BLaER1 treated with 17β-estradiol and CSF1 and Interleukin-3, amounts not matched to agents 10 nM and 100 nM (cell line): Measurements from ENCODE around the gene ETNPPL.
A peak's percentile ranks its signal among the peaks of the same experiment; 100 is the strongest.
"Not testable (repeated sequence)": the region's sequence is repeated elsewhere in the genome, so short reads cannot be mapped to it uniquely, and the experiment has no call there.

Source experiments
- H3K27ac ChIP-seq, 11 experiments: shearing (Covaris generic); formaldehyde crosslinking; 2 replicates each; pipeline ENCODE4 v1.8.1; 2022
- H3K27me3 ChIP-seq, 11 experiments: shearing (Covaris generic); formaldehyde crosslinking; 2 replicates each; pipeline ENCODE4 v1.8.1; 2022
- H3K36me3 ChIP-seq, 11 experiments: shearing (Covaris generic); formaldehyde crosslinking; 2 replicates each; pipeline ENCODE4 v1.8.1; 2022
- H3K4me1 ChIP-seq, 10 experiments: shearing (Covaris generic); formaldehyde crosslinking; 2 replicates each; pipeline ENCODE4 v1.8.1; 2022
- H3K4me2 ChIP-seq, 11 experiments: shearing (Covaris generic); formaldehyde crosslinking; 2 replicates each; pipeline ENCODE4 v1.8.1; 2022
- H3K4me3 ChIP-seq, 10 experiments: shearing (Covaris generic); formaldehyde crosslinking; 2 replicates each; pipeline ENCODE4 v1.8.1; 2022
- H3K9ac ChIP-seq, 11 experiments: shearing (Covaris generic); formaldehyde crosslinking; 2 replicates each; pipeline ENCODE4 v1.8.1; 2022
- H3K9me3 ChIP-seq, 11 experiments: shearing (Covaris generic); formaldehyde crosslinking; replicated peaks in 1 of 11; 2 replicates each; pipeline ENCODE4 v1.8.1; 2022
- H4K20me1 ChIP-seq, 11 experiments: shearing (Covaris generic); formaldehyde crosslinking; 2 replicates each; pipeline ENCODE4 v1.8.1; 2022
- Cebpa-rat ChIP-seq, 11 experiments: shearing (Covaris generic); IDR thresholded peaks; 2 replicates each; pipeline ENCODE4 v1.8.1; 2022

The ETNPPL gene

GRCh38 chr4:108742451-108743420 is 20.1 kb downstream of the ETNPPL start:
- Histone ChIP-seq H3K4me1 (no peaks in the 10 kb centered on the region), H3K9me3 (no peaks in the 10 kb centered on the region), H3K27ac (no peak overlapping the region), H3K4me2 (no peak overlapping the region), H4K20me1 (no peaks in the 10 kb centered on the region), H3K9ac (no peak overlapping the region), H3K36me3 (no peaks in the 10 kb centered on the region), H3K4me3 (no peak overlapping the region), H3K27me3 (no peaks in the 10 kb centered on the region)
- no peak for TF ChIP-seq Cebpa-rat (IDR thresholded peaks at IDR 0.05)

GRCh38 chr4:108738003-108738706 is 24.7 kb downstream of the ETNPPL start:
- no peaks in the 10 kb centered on the region for H3K36me3 ChIP-seq
- H3K27me3 ChIP-seq: no peaks in the 10 kb centered on the region
- no peak overlapping the region for H3K4me2 ChIP-seq
- TF ChIP-seq Cebpa-rat (IDR thresholded peaks at IDR 0.05): no peak
- no peaks in the 10 kb centered on the region for H4K20me1 ChIP-seq
- H3K9me3 ChIP-seq: no peaks in the 10 kb centered on the region
- no peak overlapping the region for H3K4me3 ChIP-seq
- no peaks in the 10 kb centered on the region for H3K4me1 ChIP-seq
- no peak overlapping the region for H3K9ac ChIP-seq
- no peak overlapping the region for H3K27ac ChIP-seq

- Histone ChIP-seq H3K4me3 (no peak overlapping the region), H3K4me1 (no peaks in the 10 kb centered on the region), H3K36me3 (no peaks in the 10 kb centered on the region), H4K20me1 (no peaks in the 10 kb centered on the region), H3K9me3 (peaks cover 24 to 34% (median 34%) of the 10 kb centered on the region in 11 experiments), H3K27me3 (no peaks in the 10 kb centered on the region), H3K4me2 (no peak overlapping the region), H3K9ac (no peak overlapping the region), H3K27ac (no peak overlapping the region)
- no peak for TF ChIP-seq Cebpa-rat (IDR thresholded peaks at IDR 0.05)
These were observed 31.8 kb downstream of the ETNPPL start for GRCh38 chr4:108731006-108731405.

- H3K36me3 ChIP-seq: no peaks in the 10 kb centered on the region
- H3K27me3 ChIP-seq: no peaks in the 10 kb centered on the region
- no peak overlapping the region for H3K27ac ChIP-seq
These were observed 32.3 kb downstream of the ETNPPL start for GRCh38 chr4:108730579-108730978.

GRCh38 chr4:108729731-108730130 is 33.1 kb downstream of the ETNPPL start:
- Histone ChIP-seq H3K9ac (no peak overlapping the region), H3K27ac (no peak overlapping the region), H3K27me3 (no peaks in the 10 kb centered on the region), H3K4me2 (no peak overlapping the region), H4K20me1 (no peaks in the 10 kb centered on the region), H3K36me3 (no peaks in the 10 kb centered on the region), H3K4me1 (no peaks in the 10 kb centered on the region), H3K9me3 (peaks cover 37 to 47% (median 47%) of the 10 kb centered on the region in 11 experiments), H3K4me3 (no peak overlapping the region)
- TF ChIP-seq Cebpa-rat (IDR thresholded peaks at IDR 0.05): no peak

More at GRCh38 chr4:108730579-108730978, 32.3 kb downstream of the ETNPPL start:
- Histone ChIP-seq H3K4me2 (no peak overlapping the region), H4K20me1 (no peaks in the 10 kb centered on the region), H3K4me1 (no peaks in the 10 kb centered on the region), H3K9ac (no peak overlapping the region), H3K9me3 (peaks cover 28 to 39% (median 38%) of the 10 kb centered on the region in 11 experiments), H3K4me3 (no peak overlapping the region)
- TF ChIP-seq Cebpa-rat (IDR thresholded peaks at IDR 0.05): no peak

DNA sequence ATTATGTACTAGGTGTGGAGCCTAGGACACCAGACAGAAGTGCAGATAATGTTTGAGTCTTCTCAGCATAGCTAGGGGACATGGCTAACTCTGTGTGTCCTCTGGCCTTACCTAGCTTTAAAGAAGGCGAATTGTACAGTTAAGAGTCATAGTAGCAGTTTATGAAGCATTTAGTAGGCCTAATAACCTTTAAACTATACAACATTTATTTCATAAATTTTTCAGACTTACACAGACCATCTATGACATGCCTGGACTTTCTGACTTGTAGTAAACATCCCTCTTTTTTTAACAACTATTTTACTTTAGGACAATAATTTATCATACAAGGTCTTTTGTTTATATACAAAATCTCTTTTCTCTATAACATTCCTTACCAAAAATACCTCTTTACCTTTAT is 37.4 kb downstream of the ETNPPL start:
- Histone ChIP-seq H4K20me1 (no peaks in the 10 kb centered on the region), H3K4me1 (no peaks in the 10 kb centered on the region), H3K4me2 (no peak overlapping the region), H3K36me3 (no peaks in the 10 kb centered on the region), H3K9me3 (peaks cover 53 to 70% (median 62%) of the 10 kb centered on the region in 11 experiments), H3K27ac (no peak overlapping the region), H3K9ac (no peak overlapping the region), H3K4me3 (no peak overlapping the region), H3K27me3 (no peaks in the 10 kb centered on the region)
- TF ChIP-seq Cebpa-rat (IDR thresholded peaks at IDR 0.05): no peak

GRCh38 chr4:108717386-108717785 is 45.5 kb downstream of the ETNPPL start:
- Histone ChIP-seq H4K20me1 (no peaks in the 10 kb centered on the region), H3K4me1 (peaks cover 0 to 9% (median 0%) of the 10 kb centered on the region in 10 experiments; a peak in 5 of 20 replicates), H3K4me3 (no peak overlapping the region), H3K36me3 (no peaks in the 10 kb centered on the region), H3K27me3 (no peaks in the 10 kb centered on the region), H3K9ac (no peak overlapping the region), H3K4me2 (peak overlapping the region in 3 of 11 experiments; percentile 21 to 45 (median 39); a peak in 3 of 22 replicates), H3K9me3 (peaks cover 0 to 9% (median 6%) of the 10 kb centered on the region in 11 experiments; a peak in 8 of 22 replicates), H3K27ac (no peak overlapping the region)
- TF ChIP-seq Cebpa-rat (IDR thresholded peaks at IDR 0.05): no peak

DNA sequence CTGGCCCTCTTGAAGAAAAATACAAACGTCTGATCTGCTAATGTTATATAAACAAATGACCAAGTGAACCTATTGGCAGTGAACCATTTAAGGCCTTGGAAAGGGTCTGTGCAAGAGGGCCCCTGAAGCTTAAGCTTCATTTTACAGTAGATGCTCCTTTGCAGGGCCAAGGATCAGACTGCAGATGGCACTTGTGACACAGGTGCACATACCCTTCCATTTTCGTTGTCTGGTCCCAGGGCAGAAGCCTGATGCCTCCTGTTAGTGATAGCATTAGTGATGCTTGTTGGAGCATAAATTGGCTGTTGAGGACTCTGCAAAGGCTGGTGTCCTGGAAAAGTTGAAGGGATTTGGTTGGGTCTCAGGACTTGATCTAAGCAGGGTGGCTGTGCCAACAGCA is 46.5 kb downstream of the ETNPPL start:
- peaks cover 0 to 9% (median 0%) of the 10 kb centered on the region in 10 experiments; a peak in 5 of 20 replicates for H3K4me1 ChIP-seq
- no peak overlapping the region for H3K4me3 ChIP-seq
- TF ChIP-seq Cebpa-rat (IDR thresholded peaks at IDR 0.05): no peak
- no peaks in the 10 kb centered on the region for H3K36me3 ChIP-seq
- no peak overlapping the region for H3K27ac ChIP-seq
- H3K9ac ChIP-seq: no peak overlapping the region
- no peaks in the 10 kb centered on the region for H3K9me3 ChIP-seq
- no peaks in the 10 kb centered on the region for H4K20me1 ChIP-seq
- H3K4me2 ChIP-seq: no peak overlapping the region
- H3K27me3 ChIP-seq: no peaks in the 10 kb centered on the region

DNA sequence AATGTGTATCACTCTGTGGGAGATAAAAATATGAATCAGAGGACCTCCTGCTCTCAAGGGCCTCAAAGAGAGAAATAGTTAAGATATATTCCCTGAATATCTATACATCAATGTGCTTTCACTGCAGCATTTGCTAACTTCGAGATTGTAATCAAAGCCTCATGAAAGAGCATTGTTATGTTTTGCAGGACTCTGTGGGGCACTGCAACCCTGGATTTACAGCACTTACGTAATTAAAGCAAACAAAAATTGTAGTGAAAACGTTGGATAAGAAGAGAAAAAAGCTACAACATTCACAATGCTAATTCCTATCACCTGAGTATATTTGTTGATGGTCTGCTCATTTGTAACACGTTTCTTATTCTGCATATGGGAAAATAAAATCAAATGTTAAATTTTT is 48.0 kb downstream of the ETNPPL start:
- no peaks in the 10 kb centered on the region for H4K20me1 ChIP-seq
- H3K36me3 ChIP-seq: no peaks in the 10 kb centered on the region
- no peak overlapping the region for H3K4me3 ChIP-seq
- no peak overlapping the region for H3K27ac ChIP-seq
- no peak overlapping the region for H3K4me2 ChIP-seq
- H3K9ac ChIP-seq: no peak overlapping the region
- peaks cover 0 to 9% (median 0%) of the 10 kb centered on the region in 10 experiments; a peak in 5 of 20 replicates for H3K4me1 ChIP-seq
- no peak for TF ChIP-seq Cebpa-rat (IDR thresholded peaks at IDR 0.05)
- no peaks in the 10 kb centered on the region for H3K9me3 ChIP-seq
- H3K27me3 ChIP-seq: no peaks in the 10 kb centered on the region

DNA sequence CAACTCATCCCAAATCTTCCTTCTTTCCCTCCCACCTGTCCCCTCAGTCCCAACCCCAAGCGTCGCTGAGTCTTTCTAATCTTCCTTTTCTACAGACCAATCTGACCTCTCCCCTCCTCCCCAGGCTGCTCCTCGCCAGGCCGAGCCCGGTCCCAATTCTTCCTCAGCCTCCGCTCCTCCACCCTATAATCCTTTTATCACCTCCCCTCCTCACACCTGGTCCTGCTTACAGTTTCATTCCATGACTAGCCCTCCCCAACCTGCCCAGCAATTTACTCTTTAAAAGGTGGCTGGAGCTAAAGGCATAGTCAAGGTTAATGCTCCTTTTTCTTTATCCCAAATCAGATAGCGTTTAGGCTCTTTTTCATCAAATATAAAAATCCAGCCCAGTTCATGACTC is 52.3 kb downstream of the ETNPPL start:
- H3K9me3 ChIP-seq, H3K4me2 ChIP-seq, H3K9ac ChIP-seq: not testable (repeated sequence)

More for the DNA sequence above, 52.3 kb downstream of the ETNPPL start:
- H3K4me1 ChIP-seq, H4K20me1 ChIP-seq, H3K27ac ChIP-seq, H3K4me3 ChIP-seq, H3K27me3 ChIP-seq, H3K36me3 ChIP-seq: not testable (repeated sequence)
